Medulla oblongata (tissue), 1 donor: ENCODE measurements around the gene DHH.
"Not testable (repeated sequence)": the region's sequence is repeated elsewhere in the genome, so short reads cannot be mapped to it uniquely, and the experiment has no call there.

ENCODE experiments used
- DNase-seq: peaks from one replicate; pipeline ENCODE4 v3.0.0-alpha.2; 2015; ENCODE audit errors: extremely low spot score

The DHH gene

DNA sequence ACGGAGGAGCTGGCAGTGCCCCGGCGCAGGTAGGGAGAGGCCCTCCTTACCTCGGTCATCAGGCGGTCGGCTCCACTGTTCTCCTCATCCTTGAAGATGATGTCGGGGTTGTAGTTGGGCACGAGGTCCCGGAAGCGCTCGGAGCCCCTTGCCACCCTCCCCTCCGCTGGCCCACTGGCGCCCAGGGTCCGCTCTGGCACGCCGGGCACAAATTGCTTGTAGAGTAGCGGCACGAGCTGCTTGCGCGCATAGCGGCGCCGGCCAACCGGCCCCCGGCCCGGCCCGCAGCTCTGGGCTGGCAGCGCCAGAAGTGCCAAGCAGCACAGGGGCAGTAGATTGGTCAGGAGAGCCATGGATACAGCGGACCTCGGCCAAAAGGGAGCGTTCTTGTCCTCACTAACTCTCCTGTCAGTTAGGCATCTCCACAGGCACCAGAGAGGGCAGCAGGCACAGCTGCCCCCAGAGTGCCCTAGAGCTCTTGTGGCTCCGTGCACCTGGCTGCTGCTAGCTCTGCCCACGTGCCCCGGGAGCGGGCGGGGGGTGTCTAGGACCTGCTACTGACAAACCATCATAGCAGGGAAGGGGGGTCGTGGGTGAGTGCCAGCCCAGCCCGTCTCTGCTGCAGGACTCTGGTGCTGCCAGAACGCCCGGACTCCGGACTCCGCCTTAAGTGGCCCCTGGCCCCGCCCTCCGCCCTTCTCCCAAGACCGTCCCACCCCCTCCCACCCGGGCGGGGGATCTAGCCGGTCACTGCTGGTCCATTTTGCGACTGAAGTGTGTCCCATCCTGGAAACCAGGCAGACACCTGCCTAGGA is at the start of gene DHH:
TSS of gene DHH (minus strand) at position 642 of the 815 bp plus-strand sequence. CDS start at position 353, 289 bp downstream.
- DNase-seq = no peak

- no peak for DNase-seq
Measured at GRCh38 chr12:49144384-49144783, 49.8 kb upstream of the DHH start.

GRCh38 chr12:49138999-49139398 is 44.4 kb upstream of the DHH start:
- DNase-seq = no peak

DNA sequence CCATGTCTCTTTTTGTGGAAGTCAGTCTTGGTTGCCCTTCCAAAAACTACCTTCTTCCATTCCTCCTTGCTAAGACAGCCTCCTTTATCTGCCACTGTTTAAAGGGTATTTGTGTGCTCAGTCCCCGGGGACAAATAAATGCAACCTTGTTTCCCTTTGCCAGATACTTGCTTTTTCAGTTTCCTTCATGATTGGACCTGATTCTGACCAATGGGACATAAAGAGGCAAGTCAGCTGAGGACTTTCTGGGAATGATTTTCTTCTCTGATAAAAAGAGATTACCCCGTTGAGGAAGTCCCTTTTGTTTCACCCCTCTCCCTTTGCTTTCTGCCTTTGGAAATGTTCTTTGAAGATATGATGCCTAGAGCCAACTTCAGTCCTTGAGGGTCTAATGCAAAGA is 44.0 kb upstream of the DHH start:
- no peak for DNase-seq

DNA sequence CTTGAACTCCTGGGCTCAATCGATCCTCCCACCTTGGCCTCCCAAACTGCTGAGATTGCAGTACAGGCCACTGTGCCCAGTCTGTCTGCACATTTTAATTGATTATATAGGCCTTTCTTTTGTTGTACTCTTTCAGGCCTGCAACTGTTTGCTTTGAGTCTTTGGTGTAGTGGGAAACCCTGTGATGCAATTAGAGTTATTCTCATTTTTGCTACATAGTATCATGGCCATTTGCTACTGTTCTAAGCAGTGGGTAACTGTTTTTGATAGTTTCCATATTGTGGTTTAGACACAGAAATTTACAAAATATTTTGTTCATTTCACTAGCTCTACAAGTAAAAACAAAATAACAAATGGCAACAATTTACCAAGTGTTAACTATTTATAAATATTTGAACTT is 42.9 kb upstream of the DHH start:
- no peak for DNase-seq

DNA sequence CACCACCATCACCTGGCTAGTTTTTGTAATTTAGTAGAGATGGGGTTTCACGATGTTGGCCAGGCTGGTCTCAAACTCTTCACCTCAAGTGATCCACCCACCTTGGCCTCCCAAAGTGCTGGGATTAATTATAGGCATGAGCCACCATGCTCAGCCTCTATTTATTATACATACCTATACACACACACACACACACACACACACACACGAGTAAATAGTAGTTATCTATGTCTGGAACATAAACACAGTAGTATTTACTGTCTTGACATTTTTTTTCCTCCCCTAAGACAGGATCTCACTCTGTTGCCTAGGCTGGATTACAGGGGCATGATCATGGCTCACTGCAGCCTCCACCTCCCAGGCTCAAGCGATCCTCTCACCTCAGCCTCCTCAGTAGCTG is 42.4 kb upstream of the DHH start:
- DNase-seq = not testable (repeated sequence)

GRCh38 chr12:49133590-49133989 is 39.0 kb upstream of the DHH start:
- DNase-seq = no peak

DNA sequence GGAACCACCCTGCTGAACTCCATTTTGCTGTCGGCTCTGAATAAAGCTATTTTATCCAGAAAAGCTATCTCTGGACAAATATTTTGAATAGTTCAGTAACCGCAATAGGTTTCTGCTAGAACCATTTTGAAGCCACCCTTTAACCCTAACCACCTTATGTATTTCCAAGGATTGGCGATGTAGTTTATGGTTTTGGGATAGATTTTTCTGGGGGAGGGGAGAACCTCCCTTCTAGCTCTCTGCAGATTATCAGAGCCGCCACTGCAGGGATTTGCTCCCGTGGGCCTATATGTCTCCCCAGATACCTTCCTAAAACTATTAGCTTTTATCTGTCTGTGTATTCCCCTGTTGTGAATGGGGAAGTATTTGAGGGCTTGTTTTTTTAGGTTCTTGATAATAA is 38.4 kb upstream of the DHH start:
- DNase-seq = no peak

DNA sequence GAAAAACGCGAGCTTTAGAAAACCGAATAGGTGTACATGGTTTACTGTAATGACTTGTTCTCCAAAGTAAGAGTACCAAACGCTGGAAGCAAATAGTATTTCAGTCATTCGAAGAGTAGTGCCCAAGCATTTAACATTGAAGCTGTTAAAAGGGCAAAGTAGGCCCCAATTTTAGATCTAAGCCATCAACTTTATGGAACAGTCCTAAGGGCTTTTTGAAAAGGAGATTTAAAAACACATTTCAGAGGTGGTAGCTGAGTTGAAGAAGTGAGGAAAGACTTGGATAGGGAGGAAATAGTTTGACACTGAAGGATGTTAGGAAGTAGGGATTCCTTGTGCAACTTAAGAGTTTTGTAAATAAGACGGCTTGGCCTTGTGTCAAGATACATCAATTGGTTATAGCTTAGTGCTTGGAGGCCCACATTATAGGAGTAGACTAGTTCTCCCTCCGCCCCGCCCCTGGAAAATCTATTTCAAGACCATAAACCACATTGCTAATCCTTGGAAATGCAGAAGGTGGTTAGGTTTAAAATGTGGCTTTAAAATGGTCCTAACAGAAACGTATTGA is 37.4 kb upstream of the DHH start:
- no peak for DNase-seq

- DNase-seq = peak; percentile 94
Measured at GRCh38 chr12:49131051-49131893, 36.7 kb upstream of the DHH start, which contains the start of gene TUBA1B. TUBA1B (minus strand) TSS chr12:49131395; CDS start chr12:49131300, 95 bp downstream.

DNA sequence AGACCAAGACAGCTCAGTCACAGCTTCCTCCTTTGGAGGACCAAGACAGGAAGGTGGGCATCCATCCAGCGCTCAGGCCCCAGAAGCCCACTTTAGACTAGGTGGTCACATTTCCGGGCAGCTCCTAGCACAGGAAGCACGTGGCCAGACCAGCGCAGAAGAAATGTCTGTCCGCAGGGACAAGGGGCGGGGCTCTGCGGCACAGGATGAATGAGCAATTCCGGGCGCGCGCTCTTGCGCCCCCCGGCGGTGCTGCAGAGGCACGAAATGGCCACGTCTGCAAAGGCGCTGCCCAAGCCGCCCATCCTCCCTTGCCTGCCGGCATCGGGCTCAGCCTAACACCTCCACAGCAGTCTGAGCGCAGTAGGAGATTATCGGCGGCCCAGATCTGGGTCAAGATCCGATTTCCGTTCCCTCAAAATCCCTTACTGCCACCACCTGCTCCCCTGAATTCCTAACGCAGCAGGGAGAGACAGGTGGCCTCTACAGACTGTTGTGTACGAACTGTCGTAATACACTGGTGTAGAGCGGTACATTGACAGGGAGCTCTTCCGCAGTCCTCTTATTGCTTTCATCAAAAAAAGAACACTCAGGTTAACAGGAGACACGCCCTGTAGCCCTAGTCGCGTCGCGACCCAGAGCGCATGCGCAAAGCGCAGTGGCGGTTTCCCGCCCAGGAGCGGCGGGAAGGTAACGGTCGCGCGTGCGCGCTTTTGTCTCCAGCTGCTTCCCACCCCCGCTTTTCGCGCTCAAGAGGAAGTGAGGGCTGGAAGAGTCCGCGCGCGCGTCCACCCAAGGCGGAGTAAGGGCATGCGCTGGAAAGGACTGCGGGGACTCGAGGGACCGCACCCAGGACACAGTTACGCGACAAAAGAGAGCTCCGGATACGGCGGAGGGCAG is 35.8 kb upstream of the DHH start:
- peak; percentile 93 for DNase-seq

DNA sequence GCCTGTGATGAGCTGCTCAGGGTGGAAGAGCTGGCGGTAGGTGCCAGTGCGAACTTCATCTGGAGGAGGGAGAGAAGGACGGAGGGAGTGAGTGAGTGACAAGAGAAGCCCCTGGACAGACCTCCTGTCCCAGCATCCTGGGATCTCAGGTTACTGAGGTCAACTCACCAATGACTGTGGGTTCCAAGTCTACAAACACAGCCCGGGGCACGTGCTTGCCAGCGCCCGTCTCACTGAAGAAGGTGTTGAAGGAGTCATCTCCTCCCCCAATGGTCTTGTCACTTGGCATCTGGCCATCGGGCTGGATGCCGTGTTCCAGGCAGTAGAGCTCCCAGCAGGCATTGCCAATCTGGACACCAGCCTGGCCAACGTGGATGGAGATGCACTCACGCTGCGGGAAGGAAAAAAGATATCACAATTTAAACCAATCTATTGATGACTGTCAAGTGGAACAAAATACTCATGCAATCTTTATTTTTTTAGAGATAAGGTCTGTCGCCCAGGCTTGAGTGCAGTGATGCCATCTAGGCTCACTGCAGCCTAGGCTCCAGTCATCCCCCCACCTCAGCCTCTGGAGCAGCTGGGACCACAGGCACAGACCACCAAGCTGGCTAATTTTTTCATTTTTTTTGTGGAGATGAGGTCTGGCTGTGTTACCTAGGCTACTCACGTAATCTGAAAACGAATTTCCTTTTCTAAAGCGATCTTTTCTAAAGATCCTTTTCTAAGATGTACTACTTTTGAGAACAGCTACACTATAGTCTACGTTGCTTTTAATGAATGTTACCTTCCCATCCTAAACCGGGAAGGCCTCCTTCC is 34.9 kb upstream of the DHH start:
- DNase-seq = no peak

GRCh38 chr12:49127971-49128370 is 33.4 kb upstream of the DHH start:
- DNase-seq = not testable (repeated sequence)

GRCh38 chr12:49126852-49127763 is 32.5 kb upstream of the DHH start:
- no peak for DNase-seq

DNA sequence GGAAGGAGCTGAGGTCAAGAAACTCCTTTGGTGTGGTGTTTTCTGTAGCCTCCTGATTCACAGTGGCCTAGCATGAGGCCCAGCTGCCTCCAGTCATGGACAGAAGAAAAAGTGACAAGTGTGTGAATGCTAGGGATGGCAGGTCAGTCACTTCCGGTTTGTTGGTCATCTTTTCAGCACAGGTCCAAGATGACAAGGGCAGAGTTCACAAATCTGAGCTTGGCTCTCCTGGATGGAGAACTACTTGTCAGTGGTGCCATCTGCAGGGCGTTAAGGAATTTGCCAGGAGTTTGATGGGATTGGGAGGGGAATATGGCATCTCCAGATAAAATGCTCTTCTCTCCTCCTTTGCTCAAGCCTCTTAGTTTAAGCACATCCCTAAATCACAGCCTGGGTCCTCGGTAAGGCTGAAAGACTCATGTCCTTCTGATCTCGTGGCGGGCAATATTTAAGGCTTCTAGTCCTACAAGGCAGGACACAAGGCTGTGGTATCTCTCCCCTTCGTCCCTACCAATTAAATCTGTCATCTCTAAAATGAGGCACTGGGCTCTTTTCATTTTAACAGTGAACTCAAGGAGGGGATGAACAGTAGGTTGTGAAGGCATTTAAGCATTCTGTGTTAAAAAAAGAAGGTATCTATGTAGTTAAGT is 26.6 kb upstream of the DHH start:
- DNase-seq = peak; percentile 88

- no peak for DNase-seq
Measured at GRCh38 chr12:49111206-49111605, 16.6 kb upstream of the DHH start.

- peak; percentile 99 for DNase-seq
Measured at GRCh38 chr12:49110464-49111155, 16.0 kb upstream of the DHH start, which contains the start of gene LMBR1L. LMBR1L (minus strand) TSS chr12:49110847; CDS start chr12:49110555, 292 bp downstream.
